ENCODE results near the gene PLAGL2.
"Not testable (repeated sequence)": the region's sequence is repeated elsewhere in the genome, so short reads cannot be mapped to it uniquely, and the experiment has no call there.

PLAGL2 gene

DNA sequence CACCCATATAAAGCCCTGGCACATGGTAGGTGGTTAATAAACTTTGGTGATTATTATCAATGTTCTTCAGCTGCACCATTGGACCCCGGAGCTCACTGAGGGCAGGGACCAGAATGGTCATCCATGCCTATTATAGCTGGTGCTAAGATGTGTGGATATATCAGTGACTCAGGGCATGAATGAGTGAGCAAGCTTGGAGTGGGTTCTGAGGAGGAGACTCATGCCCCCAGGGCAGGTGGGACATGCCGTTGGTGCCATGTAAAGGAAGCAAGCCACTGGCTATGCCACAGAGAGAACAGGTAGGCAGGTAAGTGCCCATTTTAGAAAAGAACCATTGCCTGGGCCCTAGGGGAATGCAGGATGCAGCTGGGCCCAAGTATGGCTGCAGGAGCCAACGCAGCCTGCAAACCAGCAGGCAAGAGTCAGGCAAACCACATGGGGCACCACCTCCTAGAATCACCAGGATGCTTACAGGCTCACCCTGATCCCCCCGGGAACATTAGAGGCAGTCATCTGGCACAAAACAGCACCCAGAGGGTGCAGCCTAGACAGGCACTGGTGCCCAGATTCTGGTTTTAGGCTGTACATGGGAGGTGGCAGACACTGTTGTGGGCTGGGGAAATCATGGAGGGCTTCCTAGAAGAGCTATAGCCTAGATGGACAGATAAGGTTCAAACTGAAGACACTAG, 23.5 kb downstream of the PLAGL2 start:
- DNase-seq (ENCODE audit: low read depth in 2 of 2): no peak

DNA sequence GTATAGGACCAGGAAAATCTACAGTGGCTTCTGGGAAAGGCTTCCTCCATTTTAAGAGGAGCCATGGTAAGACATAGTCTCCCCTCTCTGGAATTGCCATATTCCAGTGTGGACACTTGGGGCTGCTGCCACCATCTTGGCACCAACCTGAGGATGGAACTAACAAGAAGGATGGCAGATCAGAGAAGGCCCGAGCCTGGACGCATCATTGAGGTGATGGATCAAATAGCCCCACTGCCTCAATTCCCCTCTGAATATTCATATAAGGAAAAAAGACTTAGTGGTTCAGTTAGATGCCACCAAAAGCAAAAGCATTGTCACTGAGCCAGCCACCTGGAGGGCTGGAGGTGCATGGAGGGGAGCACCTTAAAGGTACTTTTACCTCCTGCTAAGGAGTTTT, 25.9 kb downstream of the PLAGL2 start:
- no peak for DNase-seq (ENCODE audit: low read depth in 2 of 2)

DNA sequence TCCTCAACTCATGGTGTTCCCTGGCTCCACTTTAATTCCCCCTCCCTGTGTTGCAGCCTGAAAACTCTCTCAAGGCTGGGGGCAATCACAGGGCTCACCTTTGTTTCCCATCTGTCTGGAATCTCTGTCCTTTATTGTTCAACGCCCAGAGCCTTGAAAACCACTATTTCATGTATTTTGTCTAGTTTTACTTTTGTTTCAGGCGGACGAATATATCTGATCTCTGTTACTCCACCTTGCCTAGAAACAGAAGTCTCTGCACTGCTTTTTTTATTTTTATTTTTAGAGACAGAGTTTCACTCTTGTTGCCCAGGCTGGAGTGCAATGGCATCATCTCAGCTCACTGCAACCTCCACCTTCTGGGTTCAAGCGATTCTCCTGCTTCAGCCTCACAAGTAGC, 27.6 kb downstream of the PLAGL2 start:
- no peak for DNase-seq (ENCODE audit: low read depth in 2 of 2)

DNA sequence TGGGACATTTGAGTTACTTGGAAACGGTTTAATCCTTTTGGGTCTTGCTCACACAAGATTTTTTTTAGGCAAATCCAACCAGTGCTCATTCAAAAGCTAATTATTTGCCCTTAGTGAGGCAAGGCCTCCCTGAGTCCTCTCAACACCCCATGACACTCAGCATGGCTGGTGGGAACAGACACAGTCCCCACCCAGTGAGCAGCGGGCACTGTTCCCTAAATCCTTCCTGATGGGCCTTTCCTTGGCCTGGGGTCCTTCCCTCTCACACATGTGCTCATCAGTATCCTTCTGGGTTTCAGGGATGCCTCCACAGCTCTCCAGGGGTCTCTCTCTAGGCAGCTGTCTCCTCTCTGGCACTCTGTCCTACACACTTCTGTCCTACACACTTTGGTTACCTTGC, 28.0 kb downstream of the PLAGL2 start:
- DNase-seq (ENCODE audit: low read depth in 2 of 2): no peak

DNA sequence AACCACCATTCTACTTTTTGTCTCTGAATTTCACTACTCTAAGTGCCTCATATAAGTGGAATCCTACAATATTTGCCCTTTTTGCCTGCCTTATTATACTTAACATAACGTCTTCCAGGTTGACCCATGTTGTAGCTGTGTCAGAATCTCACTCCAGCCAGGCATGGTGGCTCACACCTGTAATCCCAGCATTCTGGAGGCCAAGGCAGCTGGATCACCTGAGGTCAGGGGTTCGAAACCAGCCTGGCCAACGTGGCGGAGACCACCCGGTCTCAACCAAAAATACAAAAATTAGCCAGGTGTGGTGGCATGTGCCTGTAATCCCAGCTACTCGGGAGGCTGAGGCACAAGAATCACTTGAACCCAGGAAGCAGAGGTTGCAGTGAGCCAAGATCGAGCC, 29.8 kb downstream of the PLAGL2 start:
- DNase-seq (ENCODE audit: low read depth in 2 of 2): not testable (repeated sequence)

DNA sequence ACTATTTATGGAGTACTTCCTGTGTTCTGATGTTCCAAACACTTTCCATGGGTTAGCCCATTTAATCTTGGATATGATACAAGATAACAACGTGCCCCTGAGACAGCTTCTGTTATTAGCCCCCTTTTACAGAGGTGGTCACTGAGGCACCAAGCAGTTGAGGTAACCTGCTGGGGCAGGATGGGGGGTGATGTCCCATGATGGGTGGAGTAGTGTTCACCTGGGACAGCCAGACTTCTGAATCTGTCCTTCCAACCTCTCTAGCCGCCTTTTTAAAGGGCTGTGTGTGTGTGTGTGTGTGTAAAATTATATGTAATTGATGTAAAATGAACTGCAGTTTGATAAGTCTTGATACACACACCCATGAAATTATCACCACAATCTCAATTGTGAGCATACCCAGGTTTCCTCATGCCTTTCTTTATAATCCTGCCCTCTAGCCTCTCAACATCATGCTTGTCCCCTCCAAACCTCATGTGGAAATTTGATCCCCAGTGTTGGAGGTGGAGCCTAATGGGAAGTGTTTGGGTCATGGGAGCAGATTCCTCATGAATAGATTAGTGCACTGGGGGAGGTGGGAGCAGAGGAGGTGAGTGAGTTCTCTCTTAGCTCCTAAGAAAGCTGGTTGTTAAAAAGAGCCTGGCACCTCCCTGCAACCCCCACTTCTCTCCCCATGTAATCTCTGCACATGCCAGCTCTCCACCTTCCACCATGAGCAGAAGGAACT, 39.2 kb downstream of the PLAGL2 start:
- no peak for DNase-seq (ENCODE audit: low read depth in 2 of 2)

DNA sequence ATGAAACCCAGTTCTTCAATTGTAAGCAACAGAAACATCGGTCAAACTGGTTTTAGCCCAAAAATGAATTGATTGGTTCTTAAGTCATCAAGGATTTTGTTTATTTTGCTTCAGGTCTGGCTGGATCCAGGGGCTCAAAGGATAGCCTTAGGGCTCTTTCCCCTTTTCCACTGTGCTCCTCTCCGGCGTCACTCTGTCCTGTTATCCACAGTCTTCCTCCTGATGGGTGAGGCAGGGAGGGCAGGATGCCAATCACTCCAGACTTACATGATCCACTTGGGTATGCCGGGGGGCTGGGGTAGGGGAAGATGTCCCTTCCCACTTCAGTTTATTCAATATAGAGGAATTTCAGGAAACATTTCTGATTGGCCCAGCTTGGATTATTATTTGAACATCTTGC, 40.0 kb downstream of the PLAGL2 start:
- DNase-seq (ENCODE audit: low read depth in 2 of 2): no peak

DNA sequence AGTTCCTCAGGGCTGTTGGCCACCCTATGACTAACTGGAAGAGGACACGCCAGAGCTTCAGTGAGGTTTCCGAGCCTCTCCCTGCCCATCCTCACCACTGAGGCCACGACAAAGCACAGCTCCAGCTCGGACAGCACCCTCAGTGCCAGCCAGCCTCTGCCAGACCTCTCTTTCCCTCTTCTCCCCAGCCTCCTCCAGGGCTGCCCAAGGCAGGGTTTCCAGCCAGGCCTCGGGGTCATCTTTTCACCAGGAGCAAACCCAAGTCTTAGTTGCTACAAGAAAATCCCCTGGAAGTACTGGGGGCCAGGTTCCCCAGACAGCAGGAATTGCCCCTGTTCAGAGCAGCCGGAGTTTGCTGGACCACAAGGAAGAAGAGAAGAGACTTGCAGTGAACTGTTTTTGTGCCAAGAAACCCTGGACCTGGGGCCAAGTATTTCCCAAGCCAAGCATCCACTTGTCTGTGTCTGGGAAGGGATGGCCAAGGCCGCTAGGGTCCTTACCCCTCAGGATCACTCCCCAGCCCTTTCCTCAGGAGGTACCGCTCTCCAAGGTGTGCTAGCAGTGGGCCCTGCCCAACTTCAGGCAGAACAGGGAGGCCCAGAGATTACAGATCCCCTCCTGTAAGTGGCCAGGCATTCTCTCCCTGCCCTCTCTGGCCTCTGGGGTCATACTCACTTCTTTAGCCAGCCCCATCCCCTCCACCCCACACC, 41.6 kb downstream of the PLAGL2 start:
- DNase-seq (ENCODE audit: low read depth in 2 of 2): no peak

DNA sequence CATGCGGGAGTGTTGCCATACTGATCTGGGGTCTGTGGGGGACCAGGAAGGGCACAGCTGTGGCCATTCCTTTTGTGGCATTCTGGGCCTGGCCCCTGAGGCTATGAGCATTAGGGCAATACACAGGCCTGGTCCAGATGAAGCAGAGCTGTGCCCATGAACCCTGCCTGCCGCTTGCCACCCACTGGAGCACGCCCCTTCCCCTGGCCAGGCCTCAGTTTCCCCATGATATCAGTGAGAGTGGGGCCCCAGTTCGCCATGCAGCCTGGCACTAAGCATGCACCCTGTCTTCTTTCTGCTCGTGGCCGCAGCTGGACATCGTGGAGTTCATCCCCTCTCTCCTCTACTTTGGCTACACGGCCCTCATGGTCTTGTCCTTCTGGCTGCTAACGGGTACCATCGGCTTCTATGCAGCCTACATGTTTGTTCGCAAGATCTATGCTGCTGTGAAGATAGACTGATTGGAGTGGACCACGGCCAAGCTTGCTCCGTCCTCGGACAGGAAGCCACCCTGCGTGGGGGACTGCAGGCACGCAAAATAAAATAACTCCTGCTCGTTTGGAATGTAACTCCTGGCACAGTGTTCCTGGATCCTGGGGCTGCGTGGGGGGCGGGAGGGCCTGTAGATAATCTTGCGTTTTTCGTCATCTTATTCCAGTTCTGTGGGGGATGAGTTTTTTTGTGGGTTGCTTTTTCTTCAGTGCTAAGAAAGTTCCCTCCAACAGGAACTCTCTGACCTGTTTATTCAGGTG, 42.4 kb downstream of the PLAGL2 start:
- no peak for DNase-seq (ENCODE audit: low read depth in 2 of 2)

DNA sequence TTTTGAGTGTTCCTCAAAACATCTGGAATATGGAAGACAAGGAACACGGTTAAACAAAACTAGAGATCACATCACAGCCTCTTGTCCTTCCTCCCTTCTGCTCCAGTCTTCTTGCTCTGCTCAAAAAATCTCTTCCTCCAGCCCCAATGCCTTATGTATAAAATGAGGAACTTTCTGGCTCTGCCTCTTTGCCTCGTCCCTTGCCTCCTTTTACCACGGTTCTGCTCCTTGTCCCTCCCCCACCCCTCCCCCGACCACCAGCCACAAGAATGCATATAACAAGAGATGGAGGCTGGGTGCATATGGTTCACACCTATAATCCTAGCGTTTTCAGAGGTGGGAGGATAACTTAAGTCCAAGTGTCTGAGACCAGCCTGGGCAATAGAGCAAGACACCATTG, 43.6 kb downstream of the PLAGL2 start:
- DNase-seq (ENCODE audit: low read depth in 2 of 2): no peak

DNA sequence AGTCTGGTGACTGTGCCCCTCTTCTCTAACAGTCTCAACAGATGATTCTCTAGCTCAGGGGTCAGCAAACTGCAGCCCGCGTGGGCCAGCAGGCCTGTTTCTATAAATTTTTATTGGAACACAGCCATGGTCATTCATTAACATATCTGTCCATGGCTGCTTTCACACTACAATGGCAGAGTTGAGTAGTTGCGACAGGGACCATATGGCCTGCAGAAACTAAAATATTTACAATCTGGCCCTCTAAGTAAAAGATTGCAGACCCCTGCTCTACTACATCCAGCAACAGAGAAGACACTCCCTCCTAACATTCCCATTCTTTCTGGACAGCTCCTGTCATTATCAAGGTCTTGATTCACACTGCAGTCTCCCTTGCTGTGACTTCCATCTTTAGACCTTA, 45.2 kb downstream of the PLAGL2 start:
- DNase-seq (ENCODE audit: low read depth in 2 of 2): no peak

DNA sequence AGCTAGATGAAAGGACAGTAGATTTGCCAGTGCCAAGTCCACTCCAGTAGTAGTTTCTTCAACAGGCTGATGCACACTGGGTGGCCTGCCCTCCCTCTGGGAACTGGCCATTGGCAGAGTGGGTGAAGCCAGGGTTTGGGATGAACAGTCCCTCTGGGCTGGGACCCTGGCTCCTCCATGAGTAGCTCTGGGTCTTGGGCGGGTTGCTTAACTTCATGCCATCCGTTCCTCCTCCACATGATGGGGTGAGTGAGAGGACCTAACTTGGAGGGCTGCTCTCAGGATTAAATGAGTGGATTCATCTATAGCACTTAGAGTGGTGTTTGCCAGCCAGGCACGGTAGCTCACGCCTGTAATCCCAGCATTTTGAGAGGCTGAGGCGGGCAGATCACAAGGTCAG, 47.2 kb downstream of the PLAGL2 start:
- no peak for DNase-seq (ENCODE audit: low read depth in 2 of 2)

DNA sequence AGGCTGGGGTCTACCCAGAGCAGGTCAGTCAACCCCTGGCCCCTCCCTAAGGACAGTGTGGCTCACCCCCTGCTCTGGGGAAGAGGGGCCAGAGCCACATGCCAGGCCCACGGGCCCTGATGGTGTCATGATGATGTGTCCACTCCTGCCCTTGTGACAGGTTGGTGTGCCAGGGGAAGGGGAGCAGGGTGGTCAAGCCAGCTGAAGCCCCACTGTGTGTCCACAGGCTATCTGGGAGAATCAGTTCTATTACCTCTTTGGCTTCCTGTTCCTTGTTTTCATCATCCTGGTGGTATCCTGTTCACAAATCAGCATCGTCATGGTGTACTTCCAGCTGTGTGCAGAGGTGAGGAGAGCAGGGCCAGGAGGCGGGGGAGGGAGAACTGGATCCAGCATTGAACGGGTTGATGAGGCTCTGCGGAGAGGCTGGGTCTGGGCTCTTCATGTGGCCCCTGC, 47.7 kb downstream of the PLAGL2 start:
- DNase-seq (ENCODE audit: low read depth in 2 of 2): no peak

DNA sequence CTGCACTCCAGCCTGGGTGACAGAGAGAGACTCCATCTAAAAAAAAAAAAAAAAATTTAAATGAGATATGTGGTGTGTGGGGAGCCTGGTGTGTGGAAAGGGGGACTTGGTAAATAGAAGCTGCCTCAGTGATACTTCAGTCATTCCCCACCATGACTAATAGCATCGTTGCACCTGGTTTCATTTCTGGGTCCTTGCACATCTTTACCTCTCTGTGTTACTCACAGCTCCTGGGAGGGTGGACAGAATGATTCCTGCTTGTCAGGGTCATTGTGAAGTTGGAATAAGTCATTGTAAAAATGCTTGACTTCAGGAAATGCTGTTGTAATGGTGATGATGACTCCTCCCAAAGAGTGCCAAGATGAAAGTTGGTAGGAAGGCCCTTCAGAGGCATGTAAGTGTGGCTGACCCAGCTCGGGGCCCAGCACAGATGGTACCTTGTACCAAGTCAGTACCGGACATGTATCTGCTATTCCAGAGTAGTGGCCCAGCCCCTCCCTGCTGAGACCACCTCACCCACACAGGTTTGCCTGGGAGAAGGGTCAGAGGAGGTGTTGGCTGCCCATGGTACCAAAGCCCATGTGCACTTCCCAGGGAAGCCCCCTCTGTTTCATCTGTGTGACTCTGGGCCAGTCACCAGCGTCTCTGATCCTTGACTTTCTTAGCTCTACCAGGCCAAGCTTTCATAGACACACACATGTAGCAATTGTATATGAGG, 48.4 kb downstream of the PLAGL2 start:
- no peak for DNase-seq (ENCODE audit: low read depth in 2 of 2)

DNA sequence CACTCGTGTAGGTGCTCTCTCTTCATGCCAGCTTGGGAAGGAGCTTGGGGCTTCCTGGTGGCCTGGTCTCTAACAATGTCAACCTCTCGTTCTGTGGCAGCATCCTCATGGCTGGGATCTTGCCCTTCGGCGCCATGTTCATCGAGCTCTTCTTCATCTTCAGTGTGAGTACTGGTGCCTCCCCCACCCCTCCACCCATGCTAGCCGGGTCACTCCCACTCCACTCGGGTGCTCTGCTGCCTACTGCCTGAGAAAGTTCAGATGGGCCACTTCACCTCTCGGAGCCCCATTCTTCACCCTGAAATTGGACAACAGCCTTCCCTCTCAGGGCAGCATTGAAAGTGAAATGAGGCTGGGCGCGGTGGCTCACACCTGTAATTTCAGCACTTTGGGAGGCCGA, 49.2 kb downstream of the PLAGL2 start:
- no peak for DNase-seq (ENCODE audit: low read depth in 2 of 2)

DNA sequence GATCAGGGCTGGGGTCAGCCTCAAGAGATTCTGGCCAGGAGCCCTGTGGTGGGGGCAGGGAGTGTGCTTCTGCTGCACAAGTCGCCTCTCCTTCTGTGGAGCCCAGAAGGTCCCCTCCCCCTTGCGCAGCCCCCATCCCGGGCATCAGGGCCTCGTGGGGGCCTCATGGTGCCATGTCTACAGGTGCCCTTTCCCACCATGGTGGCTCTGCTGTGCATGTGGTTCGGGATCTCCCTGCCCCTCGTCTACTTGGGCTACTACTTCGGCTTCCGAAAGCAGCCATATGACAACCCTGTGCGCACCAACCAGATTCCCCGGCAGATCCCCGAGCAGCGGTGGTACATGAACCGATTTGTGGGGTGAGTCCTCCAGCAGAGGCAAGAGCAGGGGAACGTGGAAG, 49.9 kb downstream of the PLAGL2 start:
- DNase-seq (ENCODE audit: low read depth in 2 of 2): no peak

DNA sequence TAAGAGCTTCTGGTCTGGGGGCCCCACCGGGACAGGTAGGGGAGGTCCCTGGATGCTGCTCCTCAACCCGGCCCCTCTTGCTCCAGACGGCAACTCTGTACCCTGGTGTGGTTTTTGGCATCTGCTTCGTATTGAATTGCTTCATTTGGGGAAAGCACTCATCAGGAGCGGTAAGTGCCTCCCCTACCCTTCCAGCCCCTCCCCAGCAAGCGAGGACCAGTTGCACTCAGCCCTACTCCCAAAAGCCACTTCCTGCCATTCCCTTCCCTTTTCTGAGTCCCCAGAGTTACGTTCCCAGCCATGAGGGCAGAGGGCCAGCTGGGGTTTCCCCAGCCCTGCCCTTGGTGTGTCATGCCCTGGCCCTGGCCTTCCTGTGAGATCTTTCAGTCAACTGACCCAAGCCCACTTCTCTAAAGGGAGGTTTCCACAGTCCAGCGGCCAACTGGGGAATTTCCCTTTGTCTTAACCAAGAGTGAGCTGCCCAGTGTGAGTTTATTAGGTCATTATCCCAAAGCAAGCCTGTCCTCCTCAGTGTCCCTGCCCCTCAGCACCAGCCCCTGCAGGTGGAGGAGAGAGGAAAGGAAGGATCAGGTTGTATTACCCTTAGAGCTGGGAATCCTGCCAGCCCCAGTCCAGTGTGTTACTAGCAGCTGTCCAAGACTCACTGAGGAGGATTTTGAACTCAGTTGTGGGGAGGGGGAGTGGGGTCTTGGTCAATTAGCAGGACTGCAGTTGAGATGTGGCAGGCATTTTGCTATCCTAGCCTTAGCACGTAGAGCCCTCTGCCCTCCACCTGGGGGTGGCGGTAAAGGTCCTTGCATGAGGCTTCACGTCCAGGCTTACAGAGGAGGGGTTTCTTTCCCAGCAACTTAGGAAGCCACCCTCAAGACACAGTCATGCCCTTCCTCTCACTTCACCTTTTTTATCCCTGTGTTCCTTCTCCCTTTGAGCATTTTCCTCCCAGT, 52.2 kb downstream of the PLAGL2 start:
- DNase-seq (ENCODE audit: low read depth in 2 of 2): no peak

DNA sequence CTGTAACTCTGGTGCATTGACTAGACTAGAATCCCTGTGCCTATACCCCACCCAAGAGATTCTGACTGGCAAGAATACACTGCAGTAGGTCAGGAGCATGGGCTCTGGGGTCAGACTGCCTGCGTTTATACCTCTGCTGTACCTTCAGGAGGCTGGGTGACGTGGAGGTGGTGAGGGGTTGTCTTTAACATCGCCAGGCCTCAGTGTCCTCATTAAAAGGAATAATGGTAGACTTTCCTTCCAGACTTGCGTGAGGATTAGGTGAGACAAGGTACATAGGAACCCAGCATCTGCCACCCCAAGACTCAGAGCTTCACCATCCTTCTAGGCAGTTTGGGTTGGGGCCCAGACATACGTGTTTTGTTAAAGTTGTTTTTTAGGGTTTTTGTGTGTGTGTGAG, 53.8 kb downstream of the PLAGL2 start:
- no peak for DNase-seq (ENCODE audit: low read depth in 2 of 2)

DNA sequence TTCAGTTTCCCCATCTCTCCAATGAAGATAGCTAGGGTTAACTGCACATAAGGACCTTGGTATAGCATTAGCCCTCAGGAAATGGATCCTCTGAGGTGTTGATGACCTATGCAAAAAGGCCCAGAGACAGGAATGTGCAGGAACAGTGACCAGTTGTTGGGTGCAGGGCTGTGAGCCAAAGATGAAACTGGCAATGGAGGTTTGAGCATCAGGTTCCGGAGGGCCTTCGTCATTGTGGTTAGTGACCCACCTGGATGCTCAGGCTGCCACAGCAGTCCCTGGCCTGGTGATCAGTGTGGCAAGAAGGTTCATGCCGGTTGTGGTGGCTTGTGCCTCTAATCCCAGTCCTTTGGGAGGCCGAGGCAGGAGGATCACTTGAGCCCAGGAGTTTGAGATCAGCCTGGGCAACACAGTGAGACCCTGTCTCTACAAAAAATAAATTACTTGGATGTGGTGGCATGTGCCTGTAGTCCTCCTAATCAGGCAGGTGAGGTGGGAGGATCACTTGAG, 54.3 kb downstream of the PLAGL2 start:
- no peak for DNase-seq (ENCODE audit: low read depth in 2 of 2)
